WTC11 (cell line): ENCODE results near the gene BANK1.

Experiments
- ELF4 ChIP-seq: sonication (generic); formaldehyde crosslinking; IDR thresholded peaks from 2 replicates; pipeline ENCODE4 v1.8.1; 2022; ENCODE audit warnings: low read depth, mild to moderate bottlenecking, moderate library complexity, missing genetic modification reagents
- ESRRA ChIP-seq: sonication (generic); formaldehyde crosslinking; IDR thresholded peaks from 2 replicates; pipeline ENCODE4 v1.8.1; 2022; ENCODE audit warnings: mild to moderate bottlenecking, missing genetic modification reagents, borderline replicate concordance
- HMGXB4 ChIP-seq: sonication (generic); formaldehyde crosslinking; IDR thresholded peaks from 2 replicates; pipeline ENCODE4 v1.8.1; 2023; ENCODE audit warnings: mild to moderate bottlenecking, moderate library complexity, missing genetic modification reagents
- SP1 ChIP-seq: sonication (generic); formaldehyde crosslinking; conservative IDR thresholded peaks from 2 replicates; pipeline ENCODE4 v1.8.1; 2022; ENCODE audit warnings: missing genetic modification reagents

- TF ChIP-seq ESRRA (CRISPR knock-in tag) (no peak), ELF4 (no peak), SP1 (CRISPR knock-in tag) (no peak), HMGXB4 (no peak)
Observed at GRCh38 chr4:101777431-101777830, 13.1 kb upstream of the BANK1 start.
